Kidney capillary endothelial cell (primary cell): ENCODE results near the gene ACACB.

Experiments used
- DNase-seq: peaks from one replicate; pipeline ENCODE4 v3.0.0-alpha.2; 2018; ENCODE audit warnings: low spot score

The ACACB gene

DNA sequence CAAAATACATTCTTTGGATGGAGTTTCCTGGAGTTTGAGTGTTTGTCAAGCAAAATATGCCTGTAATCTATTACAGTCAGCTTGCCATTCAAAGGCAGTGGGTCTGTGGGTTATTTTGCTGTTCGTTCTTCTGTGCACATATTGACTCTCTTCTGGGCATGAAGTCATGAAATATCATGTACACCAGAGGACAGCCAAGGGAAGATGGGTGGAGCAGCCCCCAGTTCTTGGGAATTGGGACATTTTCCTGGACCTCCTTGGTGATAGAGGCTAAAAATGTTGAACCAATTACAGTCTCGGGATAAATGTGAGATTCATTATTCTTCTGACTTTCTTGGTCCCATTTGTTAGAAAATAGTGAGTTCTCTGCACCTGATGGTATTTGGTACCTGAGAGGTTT is 103.6 kb downstream of the ACACB start:
- no peak for DNase-seq

DNA sequence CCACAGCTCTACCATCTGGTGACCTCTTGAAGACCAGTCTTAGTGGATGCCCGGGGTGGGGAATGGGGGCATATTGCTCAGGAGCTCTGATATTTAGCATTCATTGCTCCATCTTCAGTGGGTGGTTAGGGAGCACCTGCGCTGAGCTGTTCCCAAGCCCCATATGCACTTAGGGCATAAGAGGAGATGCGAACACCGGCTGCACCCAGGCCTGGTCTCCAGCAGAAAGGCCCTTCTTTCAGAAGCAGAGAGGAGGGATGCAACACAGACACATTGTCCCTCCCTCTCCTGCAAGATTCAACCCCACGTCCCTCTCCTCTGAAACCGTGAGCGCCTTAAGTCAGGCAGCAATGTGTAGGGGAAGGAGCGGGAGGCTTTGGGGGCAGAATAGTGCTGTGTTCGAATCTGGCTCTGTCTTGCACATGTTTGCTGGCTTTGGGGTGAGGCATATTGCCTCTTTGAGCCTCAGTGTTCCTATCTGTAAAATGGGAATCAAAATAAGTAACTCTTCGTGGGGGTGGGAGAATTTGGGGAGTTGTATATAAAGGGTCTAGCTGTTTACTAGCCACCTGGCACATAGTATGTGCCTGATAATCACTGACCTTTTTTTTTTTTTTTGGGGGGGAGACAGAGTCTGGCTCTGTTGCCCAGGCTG is 105.0 kb downstream of the ACACB start:
- DNase-seq = no peak

DNA sequence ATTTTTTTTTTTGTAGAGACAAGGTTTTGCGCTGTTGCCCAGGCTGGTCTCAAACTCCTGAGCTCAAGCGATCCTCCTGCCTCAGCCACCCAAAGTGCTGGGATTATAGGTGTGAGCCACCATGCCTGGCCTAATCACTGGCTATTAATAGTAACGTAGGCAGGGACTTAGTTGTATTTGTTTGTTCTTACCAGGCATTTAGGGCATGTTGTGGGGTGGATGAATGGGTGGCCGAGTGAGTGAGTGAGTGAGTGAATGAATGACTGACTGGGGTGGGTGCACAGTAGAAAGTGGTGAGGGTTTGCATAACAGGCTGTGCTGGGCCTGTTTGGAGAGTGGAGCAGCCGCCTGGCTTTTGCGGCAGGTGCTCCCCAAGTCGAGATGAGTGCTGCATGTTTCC is 105.7 kb downstream of the ACACB start:
- no peak for DNase-seq

DNA sequence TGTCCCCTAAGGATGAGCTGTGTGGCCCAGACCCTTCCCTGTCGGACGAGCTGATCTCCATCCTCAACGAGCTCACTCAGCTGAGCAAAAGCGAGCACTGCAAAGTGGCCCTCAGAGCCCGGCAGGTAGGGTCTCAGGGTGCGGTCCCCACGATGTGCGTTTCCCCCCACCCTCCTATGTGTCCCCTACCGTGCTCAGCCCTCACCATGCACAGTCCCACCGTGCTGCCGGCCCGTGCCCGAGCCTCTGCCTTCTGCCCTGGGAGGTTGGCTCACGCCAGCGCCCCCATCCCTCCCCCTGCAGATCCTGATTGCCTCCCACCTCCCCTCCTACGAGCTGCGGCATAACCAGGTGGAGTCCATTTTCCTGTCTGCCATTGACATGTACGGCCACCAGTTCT is 106.1 kb downstream of the ACACB start:
- no peak for DNase-seq

DNA sequence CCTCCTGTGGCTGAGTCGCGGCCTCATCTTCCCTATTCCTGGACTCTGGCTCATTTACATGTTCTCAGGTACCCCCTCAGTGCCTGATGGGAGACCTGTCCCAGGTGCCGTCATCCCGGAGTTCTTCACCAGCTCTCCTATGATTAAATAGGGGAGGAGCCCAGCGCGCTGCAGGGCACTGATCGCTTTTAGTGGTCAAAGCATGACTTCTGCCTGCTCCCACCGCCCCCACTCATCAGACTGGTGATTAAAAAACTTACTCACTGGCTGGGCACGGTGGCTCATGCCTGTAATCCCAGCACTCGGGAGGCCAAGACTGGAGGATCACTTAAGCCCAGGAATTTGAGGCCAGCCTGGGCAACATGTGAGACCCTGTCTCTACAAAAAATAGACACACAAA is 106.8 kb downstream of the ACACB start:
- no peak for DNase-seq

DNA sequence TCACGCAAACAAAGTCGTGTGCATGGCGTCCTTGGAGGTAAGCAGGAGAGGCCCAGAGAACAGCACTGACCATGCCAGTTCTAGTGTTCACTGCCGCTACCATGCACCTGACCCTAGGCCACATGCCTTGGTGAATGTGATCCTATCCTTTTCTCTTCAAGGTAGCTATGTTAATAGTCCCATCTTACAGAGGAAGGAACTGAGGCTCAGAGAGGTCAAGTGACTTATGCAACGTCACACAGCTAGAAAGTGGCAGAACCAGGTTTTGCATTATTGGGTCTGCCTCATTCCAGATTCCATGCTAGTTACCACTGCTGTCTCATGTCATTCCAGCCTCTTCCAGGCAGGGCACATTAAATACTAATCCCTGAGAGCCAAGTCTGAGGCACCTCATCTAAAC is 107.5 kb downstream of the ACACB start:
- no peak for DNase-seq

DNA sequence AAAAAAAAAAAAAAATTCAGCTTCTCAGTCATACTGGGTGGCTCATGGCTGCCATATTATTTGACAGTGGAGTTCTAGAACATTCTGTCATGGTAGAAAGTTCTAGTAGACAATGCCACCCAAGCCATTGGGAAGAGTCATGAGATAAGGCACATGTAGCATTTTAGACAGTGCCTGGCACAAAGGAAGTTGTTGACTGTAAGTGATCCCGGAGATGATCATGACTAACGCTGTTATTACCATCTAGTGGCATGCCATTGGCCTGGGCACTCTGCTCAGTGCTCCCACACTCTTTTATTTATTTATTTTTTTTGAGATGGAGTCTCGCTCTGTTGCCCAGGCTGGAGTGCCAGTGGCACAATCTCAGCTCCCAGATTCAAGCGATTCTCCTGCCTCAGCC is 112.3 kb downstream of the ACACB start:
- no peak for DNase-seq

DNA sequence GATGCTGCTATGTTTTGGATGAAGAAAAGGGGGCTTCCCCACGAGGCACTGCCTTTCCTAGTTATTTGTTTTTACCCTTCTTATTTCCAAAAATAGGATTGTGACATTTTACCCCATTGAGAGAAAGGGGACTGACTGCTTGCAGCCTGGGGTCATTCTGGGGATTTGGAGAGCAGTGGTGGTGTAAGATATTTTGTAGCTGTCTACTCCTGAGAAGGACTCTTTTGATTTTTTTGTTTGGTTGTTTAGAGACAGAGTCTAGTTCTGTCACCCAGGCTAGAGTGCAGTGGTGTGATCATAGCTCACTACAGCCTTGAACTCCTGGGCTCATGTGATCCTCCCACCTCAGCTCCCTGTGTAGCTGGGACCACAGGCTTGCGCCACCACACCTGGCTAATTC is 113.8 kb downstream of the ACACB start:
- DNase-seq = no peak

DNA sequence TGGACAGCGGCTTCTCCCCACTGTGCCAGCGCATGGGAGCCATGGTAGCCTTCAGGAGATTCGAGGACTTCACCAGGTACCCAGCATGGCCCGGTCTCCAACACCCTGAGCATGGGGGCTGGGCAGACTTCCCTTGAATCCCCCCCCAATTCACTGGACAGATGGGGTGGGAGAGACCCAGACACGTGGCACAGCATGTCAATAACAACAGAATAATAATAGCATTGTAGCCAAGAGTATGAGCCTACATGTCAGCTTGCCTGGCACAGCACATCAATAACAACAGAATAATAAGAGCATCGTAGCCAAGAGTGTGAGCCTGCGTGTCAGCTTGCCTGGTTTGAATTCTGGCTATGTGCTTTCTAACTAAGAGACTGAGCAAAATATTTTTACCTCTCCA is 116.3 kb downstream of the ACACB start:
- no peak for DNase-seq

DNA sequence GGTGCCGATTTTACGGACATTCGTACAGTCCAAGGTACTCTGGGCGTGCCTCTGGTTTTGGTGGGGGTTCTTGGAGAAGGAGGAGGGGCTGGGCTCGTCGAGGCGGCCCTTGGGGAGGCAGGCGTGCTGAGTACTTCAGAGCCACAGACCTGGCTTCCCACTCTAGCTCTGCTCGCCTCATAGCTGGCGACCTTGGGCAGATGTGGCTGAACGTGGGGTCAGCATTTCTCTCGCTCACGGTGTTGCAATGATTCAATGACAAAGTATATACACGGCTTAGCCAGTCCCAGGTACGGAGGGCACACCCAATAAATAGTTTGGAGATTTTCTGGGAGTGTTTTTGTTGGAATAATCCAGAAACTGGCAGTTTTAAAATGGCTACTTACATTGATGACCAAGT is 117.6 kb downstream of the ACACB start:
- no peak for DNase-seq

DNA sequence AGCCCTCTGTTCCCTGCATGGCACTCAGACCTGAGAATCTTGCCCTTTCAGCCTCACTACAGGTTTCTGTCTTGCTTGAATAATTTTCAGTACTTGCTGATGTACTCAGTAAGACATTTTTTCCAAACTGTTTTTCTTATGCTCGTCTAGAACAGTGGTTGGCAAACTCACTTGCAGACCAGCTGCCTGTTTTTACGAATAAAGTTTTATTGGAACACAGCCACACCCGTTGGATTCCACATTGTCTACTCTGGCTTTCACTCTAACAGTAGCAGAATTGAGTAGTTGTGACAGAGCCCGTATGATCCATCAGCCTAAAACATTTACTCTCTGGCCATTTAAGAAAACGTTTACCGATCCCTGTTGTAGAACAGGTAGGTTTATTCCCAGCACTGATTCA is 119.9 kb downstream of the ACACB start:
- DNase-seq = no peak

DNA sequence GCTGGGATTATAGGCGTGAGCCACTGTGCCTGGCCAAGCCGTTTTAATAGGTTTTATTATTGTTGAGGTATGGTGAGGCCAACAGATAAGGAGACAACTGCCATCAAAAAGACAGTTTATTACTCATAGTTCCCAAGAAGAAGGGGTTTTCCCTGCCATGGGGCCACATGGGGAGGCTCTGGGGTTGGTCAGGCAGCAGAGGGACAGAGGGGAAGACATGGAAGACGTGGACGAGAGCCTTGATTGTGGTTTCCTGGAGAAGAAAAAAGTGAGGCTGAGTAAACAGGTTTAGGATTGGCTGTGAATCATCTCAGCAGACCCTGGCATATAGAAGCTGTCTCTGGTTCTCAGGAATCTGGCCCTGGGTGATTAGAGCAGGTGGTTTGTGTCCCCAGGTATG is 122.8 kb downstream of the ACACB start:
- DNase-seq = no peak

DNA sequence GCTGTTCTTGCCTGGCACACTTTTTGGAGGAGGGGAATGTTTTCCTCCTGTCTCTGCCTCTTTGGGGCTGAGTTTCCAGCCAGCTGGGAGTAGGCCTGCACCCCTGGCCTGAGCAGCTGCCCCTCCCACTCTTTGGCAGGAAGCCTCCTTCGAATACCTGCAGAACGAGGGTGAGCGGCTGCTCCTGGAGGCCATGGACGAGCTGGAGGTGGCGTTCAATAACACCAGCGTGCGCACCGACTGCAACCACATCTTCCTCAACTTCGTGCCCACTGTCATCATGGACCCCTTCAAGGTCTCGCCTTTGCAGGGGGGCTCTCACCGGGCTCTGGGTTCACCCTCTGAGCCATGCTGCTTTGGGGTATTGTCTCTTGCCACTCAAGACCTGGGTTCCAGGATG is 123.3 kb downstream of the ACACB start:
- no peak for DNase-seq

DNA sequence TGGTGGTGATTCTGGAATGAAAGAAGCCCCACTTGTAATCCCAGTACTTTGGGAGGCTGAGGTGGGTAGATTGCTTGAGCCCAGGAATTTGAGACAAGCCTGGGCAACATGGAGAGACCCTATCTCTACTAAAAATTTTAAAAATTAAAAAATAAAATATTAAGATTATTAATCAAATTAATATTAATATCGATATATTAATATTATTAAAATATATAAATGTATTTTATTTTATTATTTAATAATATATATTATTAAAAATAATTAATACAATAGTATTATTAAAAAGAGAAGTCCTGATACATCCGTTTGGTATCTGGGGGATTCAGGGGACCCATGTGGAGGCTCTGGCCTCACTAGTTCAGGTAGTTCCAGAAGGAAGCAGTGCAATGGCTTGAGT is 124.0 kb downstream of the ACACB start:
- DNase-seq = no peak

DNA sequence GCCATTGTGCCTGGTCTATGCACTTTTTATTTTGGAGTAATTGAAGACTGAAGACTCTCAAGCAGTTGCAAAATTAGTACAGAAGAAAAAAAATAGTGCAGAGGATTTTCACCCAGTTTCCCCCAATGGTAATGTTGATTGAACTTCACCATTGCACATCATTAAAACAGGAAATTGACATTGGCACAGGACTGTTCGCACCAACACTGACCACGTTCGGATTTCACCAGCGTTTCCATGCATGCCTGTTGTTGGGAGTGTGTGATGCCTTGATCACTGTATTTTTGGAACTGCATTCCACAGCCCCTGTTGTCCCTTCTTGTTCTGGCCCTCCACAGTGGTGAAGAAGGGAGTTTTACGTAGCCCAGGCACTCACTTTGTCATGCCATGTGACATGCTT is 125.5 kb downstream of the ACACB start:
- no peak for DNase-seq

DNA sequence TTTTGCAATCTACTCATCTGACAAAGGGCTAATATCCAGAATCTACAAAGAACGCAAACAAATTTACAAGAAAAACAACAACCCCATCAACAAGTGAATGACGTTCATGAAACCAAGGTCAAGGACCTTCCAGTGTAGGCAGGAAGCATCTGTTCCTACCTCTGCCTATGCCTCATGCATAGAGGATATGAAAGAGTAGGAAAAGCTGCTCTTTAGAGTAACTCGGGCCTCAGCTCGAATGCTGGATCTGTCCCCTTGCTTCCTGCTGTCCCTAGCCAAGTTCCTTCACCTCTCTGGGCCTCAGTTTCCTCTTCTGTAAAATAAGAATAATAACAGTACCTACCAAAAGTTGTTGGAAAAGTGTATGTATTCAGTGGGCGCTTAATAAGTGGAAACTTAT is 127.7 kb downstream of the ACACB start:
- DNase-seq = peak; percentile 90

DNA sequence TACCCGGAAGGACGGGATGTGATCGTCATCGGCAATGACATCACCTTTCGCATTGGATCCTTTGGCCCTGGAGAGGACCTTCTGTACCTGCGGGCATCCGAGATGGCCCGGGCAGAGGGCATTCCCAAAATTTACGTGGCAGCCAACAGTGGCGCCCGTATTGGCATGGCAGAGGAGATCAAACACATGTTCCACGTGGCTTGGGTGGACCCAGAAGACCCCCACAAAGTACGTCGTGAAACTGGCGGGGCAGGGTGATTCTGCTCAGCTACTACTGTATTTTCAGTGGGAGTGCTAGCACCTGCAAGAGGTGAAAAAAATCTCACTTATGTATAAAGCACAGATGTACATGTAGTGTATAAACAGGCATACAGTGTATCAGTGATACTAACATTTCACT is 129.8 kb downstream of the ACACB start:
- no peak for DNase-seq

DNA sequence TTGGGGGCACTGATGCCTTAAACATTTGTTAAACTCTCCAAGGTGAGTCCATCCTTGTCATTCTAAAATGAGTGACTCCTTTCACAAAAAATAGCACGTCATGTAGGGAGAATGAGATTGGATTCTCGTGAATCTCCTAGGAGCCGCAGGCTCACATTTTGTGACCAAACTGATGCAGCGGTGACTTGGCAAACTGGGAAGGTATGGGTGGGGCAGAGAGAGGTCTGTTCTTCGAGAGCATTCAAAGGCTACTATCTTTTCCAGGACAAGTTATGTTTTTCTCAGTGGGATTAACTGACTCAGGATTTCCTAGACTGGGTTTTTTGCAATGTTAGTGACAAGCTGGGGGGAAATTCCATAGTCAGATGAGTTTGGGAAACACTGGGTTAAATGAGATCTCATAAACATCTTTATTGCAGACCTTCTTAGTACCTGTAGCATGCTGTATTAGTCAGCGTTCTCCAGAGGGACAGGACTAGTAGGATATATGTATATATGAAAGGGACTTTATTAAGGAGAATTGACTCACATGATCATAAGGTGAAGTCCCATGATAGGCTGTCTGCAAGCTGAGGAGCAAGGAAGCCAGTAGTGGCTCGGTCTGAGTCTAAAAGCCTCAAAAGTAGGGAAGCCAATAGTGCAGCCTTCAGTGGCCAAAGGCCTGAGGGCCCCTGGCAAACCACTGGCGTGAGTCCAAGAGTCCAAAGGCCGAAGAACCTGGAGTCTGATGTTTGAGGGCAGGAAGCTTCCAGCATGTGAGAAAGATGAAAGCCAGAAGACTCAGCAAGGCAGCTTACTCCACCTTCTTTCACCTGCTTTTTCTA is 131.7 kb downstream of the ACACB start:
- DNase-seq = no peak

DNA sequence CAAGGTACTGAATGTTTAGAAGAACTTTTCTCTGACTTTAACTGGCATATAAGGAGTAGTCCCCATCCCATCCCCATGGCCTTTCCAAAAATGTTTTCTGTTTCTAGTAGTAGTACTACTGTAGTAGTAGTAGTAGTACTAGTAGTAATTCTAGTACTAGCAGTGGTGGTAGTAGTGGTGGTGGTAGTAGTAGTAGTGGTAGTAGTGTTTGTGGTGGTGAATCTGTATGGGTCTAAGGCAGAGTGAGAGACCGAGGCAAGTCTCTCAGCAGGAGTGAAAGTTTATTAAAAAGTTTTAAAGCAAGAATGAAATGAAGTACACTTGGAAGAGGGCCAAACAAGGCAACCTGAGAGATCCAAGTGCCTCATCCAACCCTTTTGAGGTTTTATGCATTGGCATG is 134.1 kb downstream of the ACACB start:
- no peak for DNase-seq

DNA sequence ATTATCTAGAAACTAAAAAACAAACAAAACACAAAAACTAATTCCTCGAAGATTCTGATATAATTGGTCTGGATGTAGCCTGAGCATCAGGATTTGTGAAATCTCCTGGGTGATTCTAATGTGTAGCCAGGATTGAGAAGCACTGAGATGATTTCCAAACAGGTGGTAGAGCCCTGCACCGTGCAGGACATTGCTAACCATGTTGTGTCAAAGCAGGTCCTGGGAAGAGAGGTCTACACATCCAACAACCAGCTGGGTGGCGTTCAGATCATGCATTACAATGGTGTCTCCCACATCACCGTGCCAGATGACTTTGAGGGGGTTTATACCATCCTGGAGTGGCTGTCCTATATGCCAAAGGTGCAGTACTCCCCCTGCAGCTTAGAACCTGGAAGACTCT is 136.4 kb downstream of the ACACB start:
- DNase-seq = no peak

DNA sequence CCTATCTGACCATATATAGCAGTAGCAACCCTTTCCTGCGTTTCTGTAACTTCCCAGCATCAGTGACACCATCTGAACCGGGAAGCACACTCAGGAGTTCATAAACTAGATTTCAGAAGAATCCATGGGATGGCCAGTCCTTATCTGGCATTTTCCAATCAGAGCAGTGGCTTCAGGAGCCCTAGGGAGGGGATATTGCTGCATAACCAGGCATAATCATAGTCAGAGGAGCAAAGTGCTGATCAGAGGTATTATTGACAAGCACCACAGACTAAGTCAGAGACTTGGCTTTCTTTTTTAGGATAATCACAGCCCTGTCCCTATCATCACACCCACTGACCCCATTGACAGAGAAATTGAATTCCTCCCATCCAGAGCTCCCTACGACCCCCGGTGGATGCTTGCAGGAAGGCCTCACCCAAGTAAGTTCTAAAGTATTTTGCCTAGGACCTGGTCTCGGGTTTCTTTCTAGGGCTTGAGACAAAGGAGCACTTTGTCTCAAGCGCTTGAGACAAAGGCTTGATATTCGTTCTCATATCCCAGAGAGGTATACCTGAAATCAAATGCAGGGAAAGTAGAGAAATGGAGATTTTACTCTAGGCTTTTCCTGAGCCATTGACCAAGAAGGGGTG is 137.6 kb downstream of the ACACB start:
- DNase-seq = no peak

DNA sequence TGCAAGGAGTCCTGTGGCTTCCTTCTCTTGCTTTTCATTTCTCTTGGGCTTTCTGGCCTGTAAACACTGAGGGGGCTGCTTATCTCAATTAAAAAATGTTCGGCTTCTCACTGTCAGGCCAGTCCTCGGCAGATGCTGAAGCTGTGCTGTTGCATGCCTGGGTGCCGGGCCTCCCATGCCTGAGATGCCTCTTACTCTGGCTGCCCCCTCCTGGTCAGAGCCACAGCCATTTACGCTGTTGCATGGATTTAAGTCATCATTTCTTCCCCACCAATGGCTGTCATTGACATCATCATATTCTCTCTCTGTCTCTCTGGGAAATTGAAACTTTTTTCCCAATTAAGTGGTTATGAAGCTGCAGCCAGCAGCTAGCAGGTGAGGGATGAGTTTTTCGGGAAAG is 139.0 kb downstream of the ACACB start:
- DNase-seq = no peak

DNA sequence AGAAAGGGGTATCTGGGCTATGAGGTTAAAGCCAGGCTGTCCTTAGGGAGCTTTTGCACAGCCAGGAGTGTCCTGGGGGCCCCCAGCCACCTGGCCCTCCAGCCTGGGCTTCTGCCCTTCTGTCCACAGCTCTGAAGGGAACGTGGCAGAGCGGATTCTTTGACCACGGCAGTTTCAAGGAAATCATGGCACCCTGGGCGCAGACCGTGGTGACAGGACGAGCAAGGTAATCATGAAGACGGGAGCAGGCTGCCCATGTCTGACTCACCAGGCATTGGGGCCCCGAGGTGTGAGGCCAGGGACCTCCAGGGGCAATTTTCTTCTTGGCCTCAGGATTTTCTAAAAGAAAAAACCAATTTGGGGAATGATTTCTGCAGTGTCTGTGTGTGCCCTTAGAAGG is 139.6 kb downstream of the ACACB start:
- DNase-seq = no peak

DNA sequence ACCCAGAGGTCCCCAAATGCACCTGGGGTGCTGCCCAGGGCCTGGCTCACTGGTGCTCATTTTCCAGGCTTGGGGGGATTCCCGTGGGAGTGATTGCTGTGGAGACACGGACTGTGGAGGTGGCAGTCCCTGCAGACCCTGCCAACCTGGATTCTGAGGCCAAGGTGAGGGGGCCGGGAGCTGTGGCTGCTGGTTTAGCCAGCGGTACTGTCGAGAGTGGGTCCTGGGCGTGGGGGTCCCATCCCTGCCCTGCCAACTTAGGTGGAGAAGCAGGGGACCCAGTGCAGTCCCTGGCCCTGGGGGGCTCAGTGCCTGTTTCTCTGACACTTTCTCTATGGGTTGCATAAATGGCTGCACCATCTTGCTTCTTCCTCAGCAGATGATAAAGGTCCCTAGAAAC is 141.8 kb downstream of the ACACB start:
- no peak for DNase-seq
